Left lobe of liver (tissue), 1 donor: ENCODE measurements around the gene TNFSF8. TPM values are rescaled to one million over a fixed set of nuclear protein-coding genes. Genes with fewer than 3 reads are reported as not detected.

ENCODE experiments used
- total RNA-seq: library from RNA; stranded (reverse); gene quantifications from one replicate; pipeline ENCODE4 v1.2.1, GENCODE V29; 2021
- donor health status: DM: no; HTN: yes; CAD: no.

The TNFSF8 gene
- total RNA-seq, 1 donor from 2014 or later, result 0.33 TPM

Other genes with a start within 250 kb of the TNFSF8 start
- not detected for gene TEX48, start 248.4 kb downstream of the TNFSF8 start, total RNA-seq
- gene TNFSF15, start 124.6 kb downstream of the TNFSF8 start, total RNA-seq, result 0.05 TPM
- 2.9 TPM for gene TNC, start 187.6 kb upstream of the TNFSF8 start, total RNA-seq